ENCODE data around the gene LGALS4.

DNA sequence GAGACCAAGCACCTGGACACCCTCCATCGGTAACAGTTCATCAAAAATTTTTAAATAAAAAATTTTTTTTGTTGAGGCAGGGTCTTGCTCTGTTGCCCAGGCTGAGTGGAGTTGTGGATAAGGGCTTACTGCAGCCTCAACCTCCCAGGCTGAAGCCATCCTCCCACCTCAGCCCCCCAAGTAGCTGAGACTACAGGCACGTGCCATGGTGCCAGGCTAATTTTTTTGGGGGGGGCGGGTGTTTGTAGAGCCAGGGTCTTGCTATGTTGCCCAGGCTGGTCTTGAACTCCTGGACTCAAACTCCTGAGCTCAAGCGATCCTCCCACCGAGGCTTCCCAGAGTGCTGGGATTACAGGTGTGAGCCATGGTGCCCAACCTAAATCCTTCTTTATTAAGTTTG is 19.1 kb downstream of the LGALS4 start:
- TF ChIP-seq, protein P1, sequence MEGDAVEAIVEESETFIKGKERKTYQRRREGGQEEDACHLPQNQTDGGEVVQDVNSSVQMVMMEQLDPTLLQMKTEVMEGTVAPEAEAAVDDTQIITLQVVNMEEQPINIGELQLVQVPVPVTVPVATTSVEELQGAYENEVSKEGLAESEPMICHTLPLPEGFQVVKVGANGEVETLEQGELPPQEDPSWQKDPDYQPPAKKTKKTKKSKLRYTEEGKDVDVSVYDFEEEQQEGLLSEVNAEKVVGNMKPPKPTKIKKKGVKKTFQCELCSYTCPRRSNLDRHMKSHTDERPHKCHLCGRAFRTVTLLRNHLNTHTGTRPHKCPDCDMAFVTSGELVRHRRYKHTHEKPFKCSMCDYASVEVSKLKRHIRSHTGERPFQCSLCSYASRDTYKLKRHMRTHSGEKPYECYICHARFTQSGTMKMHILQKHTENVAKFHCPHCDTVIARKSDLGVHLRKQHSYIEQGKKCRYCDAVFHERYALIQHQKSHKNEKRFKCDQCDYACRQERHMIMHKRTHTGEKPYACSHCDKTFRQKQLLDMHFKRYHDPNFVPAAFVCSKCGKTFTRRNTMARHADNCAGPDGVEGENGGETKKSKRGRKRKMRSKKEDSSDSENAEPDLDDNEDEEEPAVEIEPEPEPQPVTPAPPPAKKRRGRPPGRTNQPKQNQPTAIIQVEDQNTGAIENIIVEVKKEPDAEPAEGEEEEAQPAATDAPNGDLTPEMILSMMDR (IDR thresholded peaks at IDR 0.05), result no peak
- TF ChIP-seq POLR2A (IDR thresholded peaks at IDR 0.05), result no peak
- no peak for TF ChIP-seq POLR2AphosphoS5 (IDR thresholded peaks at IDR 0.05)
